Effector CD8-positive, alpha-beta T cell (primary cell): ENCODE measurements around the gene BBLN.

Experiments used
- DNase-seq: peaks from one replicate; lab custom pipeline; 2025; lab: John Stamatoyannopoulos, UW

Gene BBLN

DNA sequence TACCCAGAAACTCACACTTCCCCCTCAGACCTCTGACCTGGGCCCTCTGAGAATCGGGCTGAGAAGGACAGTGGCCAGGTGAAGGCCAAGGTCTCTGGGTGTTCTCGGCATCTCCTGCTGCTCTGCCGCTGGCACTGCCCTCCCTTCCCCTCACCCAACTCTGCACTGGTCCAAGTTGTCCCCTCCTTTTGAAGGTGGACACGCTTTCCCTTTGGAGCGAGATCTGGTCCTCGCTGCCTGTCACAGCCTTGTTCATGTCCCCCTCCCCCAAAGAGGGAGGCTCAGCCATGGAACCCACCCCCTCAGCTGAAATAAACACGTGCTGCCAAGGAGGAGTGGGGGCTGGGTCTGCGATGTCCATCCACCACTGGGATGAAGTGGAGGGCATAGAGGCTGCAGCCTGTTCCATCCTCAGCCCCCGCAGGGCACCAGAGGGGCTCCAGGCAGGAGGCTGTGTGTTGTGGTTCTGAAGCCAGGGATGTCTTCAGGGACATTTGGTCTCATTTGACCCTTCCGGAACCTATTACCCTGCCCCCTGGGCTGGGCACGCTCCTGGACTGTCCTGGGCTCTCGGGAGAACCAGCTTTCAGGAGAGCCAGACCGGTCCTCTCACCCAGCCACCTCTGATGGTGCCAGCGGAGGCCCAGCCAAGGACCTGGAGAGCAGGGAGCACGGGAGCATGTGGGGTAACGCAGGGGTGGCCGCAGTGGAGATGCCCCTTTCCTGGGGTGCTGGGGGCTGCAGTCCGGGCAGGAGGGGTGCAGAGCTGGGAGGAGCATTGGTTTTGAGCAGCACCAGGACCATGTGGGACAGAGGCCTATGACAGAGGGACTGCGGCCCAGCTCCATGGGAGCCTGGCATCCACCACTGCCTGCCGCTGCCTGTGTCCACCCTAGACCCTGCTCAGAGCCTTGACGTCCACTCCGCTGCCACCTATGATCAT is 15.6 kb upstream of the BBLN start:
- no peak for DNase-seq

DNA sequence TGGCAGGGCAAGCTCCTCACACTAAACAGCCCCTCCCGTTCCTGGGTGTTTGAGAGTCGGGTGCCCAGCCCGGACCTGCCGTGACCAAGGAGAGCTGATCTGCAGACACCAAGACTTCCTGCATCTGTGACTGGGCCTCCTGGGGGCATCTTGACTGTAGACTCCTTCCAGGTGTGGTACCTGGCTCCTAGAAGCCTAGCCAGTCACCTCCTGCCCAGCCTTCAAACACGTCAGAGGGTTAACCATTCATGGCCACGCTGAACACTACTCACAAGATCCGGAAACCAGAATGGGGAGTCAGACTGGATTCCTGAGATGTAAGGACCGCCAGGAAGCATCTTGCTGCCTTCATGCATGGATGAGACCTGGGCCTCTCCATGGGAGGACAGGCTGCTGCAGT is 14.5 kb upstream of the BBLN start:
- DNase-seq, result no peak

DNA sequence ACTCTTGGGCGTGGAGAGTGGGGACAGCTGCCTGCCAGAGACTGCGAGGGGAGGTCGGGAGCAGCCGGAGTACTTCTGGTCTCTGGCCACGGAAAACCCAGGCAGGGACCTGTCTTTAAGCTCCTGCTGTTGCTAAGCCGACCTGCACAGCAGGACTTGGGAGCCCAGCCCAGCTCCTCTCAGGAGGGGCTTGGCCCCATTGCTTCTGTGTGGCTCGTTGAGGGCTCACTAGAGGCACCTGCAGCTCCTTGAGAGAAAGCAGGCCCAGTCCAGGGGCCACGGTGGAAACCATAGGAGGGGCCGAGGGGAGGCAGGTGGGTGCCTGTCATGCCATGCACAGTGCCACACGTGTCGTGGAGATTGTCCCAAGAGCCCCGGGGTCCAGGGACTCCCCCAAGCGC is 14.1 kb upstream of the BBLN start:
- no peak for DNase-seq

DNA sequence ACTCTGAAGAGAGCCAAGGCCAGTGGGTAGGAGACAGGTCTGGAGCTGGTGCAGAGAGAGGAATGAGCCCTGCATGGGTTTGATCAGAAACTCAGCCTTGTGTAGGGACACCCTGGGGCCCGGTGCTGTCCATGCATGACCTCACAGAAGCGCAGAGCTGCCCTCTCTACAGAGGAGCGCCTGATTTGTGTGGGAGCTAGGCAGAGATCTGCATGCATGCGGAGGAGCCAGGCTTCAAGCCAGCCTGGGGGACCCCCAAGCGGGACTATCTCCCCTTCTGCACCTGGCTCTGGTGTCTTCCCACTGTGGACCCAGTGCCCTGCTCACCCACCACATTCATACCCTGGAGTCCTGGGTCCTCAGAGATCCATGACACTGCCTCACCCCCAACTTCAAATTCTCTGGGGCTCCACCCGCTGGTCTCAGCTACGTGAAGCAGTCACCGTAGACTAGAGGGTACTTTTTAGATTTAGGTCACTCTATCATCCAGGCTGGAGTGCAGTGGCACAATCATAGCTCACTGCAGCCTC is 13.4 kb upstream of the BBLN start:
- DNase-seq, result no peak

DNA sequence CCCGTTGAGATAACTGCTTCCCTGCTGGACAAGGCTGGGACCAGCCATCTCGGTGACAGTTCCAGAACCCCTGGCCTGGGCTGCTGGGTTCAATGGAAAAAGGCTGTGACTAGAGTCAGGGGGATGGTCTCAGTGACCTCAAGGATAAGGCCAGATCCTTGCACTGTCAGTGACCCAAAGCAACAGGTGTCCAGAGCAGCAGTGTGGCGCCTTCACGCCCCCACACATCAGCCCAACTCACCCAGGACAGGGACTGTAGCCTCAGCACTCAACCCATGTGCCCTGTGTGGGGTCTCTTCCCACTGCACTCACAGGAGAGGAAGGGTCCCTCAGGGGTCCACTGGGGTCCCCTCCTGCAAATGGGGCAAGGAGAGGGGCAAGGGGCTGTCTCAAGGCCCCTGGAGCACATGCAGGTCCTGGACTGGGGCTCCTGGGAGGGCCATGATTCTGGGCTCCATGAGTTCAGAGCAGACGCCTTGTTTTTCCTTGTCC is 11.5 kb upstream of the BBLN start:
- no peak for DNase-seq

DNA sequence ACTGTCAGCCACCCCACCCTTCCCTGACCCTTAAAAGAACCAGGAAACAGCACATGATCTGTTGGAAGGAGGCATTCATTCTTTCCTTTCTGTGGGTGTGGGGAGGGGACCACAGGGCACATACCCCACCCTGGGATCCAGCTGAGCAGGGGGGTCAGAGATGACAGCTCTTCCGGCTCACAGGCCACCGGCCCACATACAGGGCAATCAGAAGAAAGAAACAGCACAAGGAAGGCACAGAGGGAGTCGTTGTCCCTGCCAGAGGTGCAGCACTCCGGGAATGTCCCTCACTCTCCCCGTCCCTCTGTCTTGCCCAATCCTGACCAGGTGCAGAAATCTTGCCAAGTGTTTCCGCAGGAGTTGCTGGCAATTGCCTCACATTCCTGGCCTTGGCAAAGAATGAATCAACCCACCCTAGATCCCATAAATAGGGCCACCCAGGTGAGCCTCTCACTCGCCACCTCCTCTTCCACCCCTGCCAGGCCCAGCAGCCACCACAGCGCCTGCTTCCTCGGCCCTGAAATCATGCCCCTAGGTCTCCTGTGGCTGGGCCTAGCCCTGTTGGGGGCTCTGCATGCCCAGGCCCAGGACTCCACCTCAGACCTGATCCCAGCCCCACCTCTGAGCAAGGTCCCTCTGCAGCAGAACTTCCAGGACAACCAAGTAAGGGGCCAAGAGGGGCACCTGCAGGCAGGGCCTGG is 10.9 kb upstream of the BBLN start, which contains the start of gene LCN2:
TSS of gene LCN2 (plus strand) at position 453 of the 701 bp plus-strand sequence. CDS start at position 526, 73 bp downstream.
- DNase-seq, result no peak

DNA sequence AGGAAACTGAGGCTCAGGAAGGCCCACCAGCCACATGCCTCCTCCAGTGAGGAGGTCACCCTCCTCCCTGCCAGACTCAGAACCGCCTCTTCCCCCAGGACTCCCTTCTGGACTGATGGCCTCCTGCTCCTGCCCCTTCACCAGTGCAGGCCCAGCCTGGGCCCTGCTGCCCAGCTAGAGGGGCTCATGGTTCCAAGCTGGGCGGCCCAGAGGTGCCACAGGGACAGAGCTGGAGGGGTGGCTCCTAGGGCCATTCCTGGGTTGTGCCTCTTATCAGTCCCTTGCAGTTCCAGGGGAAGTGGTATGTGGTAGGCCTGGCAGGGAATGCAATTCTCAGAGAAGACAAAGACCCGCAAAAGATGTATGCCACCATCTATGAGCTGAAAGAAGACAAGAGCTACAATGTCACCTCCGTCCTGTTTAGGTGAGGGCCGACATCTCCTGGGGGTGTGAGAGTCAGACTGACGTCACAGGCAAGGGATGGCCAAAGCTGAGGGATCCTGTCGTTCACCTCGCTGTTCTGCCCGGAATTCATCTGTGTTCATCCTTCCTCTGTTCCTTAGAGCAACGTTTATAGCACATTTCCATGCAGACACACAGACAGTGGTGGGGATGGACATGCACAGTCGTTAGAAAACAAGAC is 10.0 kb upstream of the BBLN start:
- no peak for DNase-seq

DNA sequence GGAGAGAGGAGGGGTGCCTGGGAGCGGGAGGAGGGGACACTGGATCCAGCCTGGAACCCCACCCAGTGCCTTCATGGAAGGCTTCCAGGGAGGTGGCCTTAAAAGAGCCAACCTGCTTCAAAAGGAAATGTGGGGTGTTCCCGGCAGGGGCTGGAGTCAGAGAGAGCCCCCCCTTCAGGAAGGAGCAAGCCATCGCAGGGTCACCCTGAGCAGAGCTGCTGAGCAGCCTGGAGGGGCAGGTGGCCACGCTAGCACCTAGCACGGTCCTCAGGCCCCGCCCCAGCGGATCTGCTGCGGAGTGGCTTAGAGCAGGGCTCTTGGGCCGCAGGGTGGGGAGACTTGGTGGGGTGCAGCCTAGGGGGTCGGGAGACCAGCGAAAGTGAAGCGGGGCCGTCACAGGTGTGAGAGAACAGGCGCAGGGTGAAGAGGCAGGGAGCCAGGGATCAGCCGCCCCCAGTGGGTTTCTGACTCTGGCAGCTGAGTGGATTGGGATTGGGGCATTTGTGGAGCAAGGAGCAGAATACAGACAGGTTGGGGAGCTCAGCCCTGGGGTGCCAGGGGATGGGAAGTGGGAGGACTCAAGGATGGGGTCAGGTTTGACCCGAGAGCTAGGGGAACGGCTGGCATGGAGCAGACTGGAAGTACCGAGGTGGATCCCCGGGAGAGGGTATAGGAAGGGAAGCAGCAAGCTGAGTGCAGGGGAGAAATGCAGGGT is 9.3 kb upstream of the BBLN start:
- no peak for DNase-seq

DNA sequence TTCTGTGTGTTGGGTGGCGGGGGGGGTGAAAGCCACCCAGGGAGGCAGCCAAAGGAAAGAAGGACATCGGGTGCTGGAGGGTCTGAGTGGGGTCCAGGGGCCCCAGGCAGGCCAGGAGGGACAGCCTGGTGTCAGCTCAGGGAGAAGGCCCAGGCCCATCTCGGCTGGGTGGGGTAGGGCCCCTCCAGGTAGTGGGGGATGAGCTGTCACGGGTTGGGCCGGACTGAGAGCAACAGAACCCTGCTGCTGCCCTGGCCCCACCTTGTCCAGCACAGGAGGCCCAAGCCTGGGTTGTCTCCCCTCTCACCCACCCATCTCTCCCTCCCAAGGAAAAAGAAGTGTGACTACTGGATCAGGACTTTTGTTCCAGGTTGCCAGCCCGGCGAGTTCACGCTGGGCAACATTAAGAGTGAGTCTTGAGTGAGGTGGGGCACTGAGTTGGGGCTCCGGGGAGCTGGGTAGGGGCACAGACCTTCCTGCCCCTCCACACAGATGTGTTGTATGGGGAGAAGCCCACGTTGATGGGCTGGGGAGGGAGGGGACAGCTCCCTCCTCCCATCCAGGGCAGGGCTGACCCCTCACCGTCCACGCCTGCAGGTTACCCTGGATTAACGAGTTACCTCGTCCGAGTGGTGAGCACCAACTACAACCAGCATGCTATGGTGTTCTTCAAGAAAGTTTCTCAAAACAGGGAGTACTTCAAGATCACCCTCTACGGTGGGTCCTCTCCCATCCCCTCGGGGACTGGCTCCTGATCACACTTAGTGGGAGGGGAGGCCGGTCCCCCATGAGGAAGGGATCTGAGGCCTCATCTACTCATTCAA is 8.5 kb upstream of the BBLN start:
- DNase-seq, result no peak

DNA sequence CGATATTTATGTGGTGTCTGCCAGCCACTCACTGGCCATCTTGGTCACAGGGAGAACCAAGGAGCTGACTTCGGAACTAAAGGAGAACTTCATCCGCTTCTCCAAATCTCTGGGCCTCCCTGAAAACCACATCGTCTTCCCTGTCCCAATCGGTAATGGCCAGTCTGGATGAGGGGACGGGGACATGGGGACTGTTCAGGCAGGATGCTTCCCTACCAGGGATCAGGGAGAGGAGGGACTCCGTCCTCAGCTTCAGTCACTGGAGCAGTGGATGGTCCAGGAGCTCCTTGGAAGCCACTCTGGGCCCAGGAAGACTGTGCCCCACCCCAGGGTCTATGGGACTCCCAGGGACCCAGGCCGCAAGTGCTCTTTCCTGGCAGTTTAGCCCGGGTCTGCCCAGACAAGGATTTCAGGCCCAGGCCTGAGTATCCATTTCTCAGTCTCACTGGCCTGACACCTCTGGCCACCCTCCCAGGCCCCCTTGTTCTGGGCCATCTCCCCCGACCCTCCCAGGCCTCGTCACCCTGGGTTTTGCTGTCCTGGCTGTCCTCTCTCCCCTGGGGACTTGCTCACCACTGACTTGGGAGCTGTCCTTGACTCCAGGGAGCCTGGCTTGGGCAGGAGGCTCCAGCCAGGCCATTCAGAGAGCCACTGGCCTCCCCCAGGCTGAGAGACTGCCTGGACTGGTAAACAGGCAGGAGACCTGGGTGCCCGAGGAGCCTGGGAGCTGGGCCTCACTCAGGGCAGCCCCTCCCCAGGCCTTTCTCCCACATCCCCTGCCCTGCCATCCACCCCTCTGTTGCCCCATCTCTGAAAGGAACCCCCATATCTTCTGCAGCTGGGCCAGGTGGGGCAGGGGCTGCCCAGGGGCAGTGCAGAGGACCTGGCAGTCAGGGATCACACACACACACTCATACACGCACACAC is 7.7 kb upstream of the BBLN start:
- no peak for DNase-seq

DNA sequence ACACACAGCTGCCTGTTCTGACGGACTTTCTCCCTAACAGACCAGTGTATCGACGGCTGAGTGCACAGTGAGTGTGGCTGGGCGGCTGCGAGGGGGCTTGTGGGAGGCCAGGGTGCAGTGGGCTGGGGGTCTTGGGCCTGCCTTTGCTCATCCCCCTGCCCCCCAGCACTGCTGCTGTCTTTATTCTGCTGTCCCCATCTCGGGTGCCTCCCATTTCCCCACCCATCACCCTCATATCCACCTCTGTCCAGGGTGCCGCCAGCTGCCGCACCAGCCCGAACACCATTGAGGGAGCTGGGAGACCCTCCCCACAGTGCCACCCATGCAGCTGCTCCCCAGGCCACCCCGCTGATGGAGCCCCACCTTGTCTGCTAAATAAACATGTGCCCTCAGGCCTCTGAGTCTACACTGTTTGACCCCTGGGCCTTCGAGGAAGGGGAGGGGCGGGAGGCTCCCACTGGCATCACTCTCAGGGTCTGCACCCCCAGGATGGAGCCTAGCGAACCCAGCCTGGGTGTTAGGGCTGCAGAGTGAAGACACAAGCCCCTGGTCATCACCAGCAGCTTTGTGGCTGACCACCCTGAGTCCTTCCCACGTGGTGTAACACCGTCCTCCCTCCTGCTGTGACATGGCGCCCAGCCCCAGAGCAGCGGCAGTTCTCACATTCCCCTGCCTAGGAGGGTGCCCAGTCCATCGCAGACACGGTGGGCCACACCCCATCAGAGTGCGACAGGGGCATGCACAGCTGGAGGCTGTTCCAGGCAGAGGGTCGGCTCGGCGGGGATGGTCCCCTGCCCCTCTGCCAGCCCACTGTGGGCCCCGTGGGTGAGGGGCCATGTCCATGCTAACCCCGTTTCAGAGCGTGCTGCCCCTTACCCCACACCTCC is 6.8 kb upstream of the BBLN start:
- no peak for DNase-seq

DNA sequence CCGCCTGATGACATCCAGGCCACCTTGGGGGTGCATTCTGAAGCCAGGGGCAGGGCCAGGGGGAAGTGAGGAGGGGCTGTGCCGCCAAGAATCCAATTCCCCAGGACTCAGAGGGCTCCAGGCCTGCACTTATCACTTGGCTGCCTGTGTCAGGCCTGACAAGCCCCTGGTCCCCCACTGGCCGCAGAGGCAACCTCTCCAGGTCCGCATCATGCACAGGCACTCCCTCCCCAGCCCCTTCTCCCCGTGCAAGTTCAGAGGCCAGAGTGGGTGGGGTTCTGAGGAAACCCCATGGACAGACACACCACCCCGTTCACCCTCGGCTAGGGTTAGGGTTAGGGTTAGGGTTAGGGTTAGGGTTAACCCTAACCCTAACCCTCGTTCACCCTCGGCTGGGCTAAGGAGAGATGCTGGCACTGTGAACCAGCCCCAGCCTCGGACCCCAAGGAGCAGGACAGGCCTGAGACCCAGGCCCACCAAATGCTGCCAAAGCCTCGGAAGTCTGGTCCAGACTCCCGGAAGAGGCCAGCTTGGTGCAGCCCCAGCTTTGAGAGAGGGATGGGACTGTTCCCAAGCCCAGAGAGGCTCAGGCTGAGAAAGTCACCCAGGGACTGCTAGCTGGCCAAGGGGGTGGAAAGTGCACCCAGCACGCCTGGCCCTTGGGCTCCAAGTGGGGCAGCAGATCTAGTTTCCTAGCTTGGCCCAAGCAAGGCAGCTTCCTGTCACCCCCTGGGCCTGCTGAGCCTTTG is 5.9 kb upstream of the BBLN start:
- no peak for DNase-seq

DNA sequence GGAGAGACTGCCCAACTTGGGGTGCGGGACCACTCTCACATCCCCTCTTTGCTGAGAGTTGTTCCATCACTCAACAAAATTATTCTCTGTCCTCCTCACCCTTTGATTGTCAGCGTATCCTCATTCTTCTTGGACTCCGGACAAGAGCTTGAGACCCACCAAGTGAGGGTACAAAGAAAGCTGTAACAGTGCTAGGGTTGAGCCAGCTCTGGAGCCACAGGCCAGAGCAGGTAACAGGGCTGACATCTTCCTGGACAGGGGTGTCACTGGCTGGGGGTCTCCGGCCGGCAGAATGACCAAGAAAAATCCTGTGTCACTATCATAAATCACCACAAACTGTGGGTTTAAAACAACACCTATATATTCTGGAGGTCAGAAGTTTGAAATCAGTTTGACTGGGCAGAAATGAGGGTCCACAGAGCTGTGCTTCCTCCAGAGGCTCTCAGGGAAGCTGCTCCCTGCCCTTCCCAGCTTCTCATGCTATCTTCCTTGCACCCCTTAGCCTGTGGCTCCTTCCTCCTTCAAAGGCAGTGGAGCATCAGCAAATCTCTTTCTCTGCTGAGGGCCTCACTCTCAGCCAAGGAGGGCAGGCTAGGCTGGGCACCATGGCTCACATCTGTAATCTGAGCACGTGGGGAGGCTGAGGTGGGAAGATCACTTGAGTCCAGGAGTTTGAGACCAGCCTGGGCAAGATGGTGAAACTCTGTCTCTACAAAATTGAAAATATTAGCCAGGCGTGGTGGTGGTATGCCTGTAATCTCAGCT is 4.1 kb upstream of the BBLN start:
- no peak for DNase-seq

DNA sequence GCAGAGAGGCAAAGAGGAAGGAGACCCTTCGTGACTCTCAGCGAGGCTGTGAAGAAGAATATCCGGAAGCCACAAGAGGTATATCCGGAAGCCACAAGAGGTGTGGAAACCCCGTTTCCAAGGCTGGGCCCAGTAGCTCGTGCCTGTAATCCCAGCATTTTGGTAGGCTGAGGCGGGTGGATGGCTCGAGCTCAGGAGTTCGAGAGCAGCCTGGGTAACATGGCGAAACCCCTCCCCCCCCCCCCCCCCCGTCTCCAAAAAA is 612 bp upstream of the BBLN start:
- DNase-seq, result peak; percentile 29

DNA sequence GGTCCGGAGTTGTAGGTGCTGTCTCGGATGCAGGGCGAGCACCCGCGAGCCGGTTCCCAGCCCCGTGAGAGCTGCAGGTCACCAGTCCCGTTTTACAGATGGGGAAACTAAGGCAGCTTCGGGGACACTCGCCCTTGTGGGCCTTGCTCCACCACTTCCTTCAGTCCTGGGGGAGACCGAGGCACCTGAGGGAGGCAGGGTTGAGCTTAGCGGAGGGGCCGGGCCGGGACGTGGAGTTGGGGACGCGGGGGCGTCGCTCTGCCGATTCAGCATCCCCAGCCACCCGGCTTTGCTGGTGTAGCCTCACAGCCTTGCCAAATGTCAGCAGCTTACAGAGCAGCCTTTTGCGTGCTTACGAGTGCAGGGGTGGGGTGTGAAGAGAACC is 530 bp downstream of the BBLN start:
- peak; percentile 22 for DNase-seq

DNA sequence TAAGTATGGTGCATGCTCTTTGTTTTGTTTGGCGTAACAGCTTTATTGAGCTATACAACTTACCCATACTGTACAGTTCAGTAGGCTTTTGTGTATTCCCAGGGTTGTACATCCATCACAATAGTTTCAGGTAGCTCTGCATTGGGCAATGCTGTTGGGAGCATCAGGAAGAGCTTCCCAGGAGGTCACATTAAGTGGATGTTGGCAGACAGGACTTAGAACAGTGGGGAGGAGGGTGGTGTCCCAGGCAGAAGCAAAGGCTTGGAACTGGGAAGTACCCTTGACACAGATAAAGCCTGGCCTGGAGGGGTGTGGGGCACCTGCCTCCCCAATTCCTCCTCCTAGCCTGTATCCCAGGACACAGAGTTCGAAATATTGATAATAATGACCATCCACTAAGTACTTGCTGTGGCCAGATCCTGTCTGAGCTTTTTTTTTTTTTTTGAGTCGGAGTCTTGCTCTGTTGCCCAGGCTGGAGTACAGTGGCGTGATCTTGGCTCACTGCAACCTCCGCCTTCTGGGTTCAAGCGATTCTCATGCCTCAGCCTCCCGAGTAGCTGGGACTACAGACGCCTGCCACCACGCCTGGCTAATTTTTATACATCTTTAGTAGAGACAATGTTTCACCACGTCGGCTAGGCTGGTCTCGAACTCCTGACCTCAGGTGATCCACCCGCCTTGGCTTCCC is 1.3 kb downstream of the BBLN start:
- no peak for DNase-seq
